ENCODE data around the gene SH3YL1. TPM values are rescaled to one million over a fixed set of nuclear protein-coding genes. Genes with fewer than 3 reads are reported as not detected.

Gene SH3YL1
- total and polyA plus RNA-seq, 2 experiments from 2014 or later = 35.6 to 45.8 TPM

DNA sequence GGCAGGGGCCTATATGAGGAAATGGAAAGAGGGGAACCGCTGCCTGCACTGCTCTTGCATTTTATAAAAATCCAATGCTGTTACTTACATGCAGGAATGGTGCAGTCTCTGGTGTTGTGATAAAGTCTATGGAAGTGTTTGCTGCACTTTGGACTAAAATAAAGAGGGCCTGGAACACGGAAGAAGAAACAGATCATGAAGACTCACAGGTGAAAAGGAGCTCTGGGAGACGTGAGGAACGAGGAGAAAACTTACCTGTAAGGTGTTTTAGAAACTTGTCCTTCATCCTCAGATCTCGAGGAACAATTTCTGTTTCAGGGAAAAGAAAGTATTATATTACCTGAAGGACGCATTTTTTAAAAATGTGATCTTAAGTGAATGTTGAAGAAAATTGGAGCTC is 22.2 kb upstream of the SH3YL1 start:
- Histone ChIP-seq H3K36me3 (ENCODE audit: insufficient read depth) (0 out of 2 replicates have a peak, but pooled peaks cover 6% of the 10 kb centered on the region), H3K4me3 (peak overlapping the region; percentile 65), H3K4me2 (peak overlapping the region; percentile 84), H3K9me2 (ENCODE audit: insufficient read depth) (no peaks in the 10 kb centered on the region), H2AFZ (no peak overlapping the region), H3K4me1 (ENCODE audit: insufficient read depth) (peaks cover 43% of the 10 kb centered on the region), H3K79me2 (replicated peaks; ENCODE audit: insufficient read depth) (no peaks in the 10 kb centered on the region), H3K27me3 (ENCODE audit: insufficient read depth) (peaks cover 48% of the 10 kb centered on the region), H4K20me1 (replicated peaks; ENCODE audit: insufficient read depth) (no peaks in the 10 kb centered on the region; the same call in 1 of the 2 replicates), H3F3A (replicated peaks; ENCODE audit: low read depth) (peaks cover 15% of the 10 kb centered on the region), H3K27ac (ENCODE audit: low read depth) (no peak overlapping the region)
- Mint-ChIP-seq H3K36me3 (ENCODE audit: low read depth) (peaks cover 13% of the 10 kb centered on the region; the same call in 2 of the 3 replicates), H3K4me1 (peaks cover 42% of the 10 kb centered on the region), H3K27me3 (ENCODE audit: insufficient read depth, low read depth, poor library complexity) (peaks cover 35% of the 10 kb centered on the region), H3K4me3 (peak overlapping the region; percentile 23), H3K9me3 (no peaks in the 10 kb centered on the region; the same call in 2 of the 3 replicates), H3K27ac (no peak overlapping the region)
- TF ChIP-seq ZNF331 (CRISPR knock-in tag; IDR thresholded peaks at IDR 0.05; ENCODE audit: low read depth) = no peak
- TF ChIP-seq POLR2AphosphoS5 (IDR thresholded peaks at IDR 0.05; ENCODE audit: low read depth) = no peak
- no peak for DNase-seq (ENCODE audit: low spot score)
- ATAC-seq = no peak

DNA sequence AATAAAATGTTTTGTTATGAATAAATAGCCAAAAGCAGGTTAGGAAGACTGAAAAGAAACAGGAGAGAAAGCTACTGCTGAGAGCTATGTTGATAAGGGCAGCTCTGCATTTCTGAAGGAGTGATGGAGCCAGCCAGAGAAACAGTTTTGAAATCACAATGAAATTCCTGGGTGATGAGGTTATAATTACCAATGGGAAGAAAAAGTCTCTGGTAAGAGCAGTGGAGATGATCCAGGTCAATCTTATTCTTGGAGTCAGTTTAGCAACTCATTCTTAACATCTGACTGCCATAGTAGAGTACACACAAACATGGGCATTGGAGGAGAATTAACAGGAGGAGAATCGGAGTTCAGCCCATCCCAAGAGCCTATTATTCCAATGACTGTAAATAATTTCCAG is 21.7 kb upstream of the SH3YL1 start:
- Histone ChIP-seq H3F3A (replicated peaks; ENCODE audit: low read depth) (peaks cover 15% of the 10 kb centered on the region), H2AFZ (no peak overlapping the region), H3K9me2 (ENCODE audit: insufficient read depth) (no peaks in the 10 kb centered on the region), H3K4me3 (no peak overlapping the region; the same call in 1 of the 2 replicates), H3K27ac (ENCODE audit: low read depth) (0 out of 2 replicates have a peak overlapping the region, but pooled peaks have one; percentile 4), H4K20me1 (replicated peaks; ENCODE audit: insufficient read depth) (no peaks in the 10 kb centered on the region; the same call in 1 of the 2 replicates), H3K27me3 (ENCODE audit: insufficient read depth) (peaks cover 42% of the 10 kb centered on the region), H3K79me2 (replicated peaks; ENCODE audit: insufficient read depth) (0 out of 2 replicates have a peak, but pooled peaks cover under 1% of the 10 kb centered on the region), H3K36me3 (ENCODE audit: insufficient read depth) (0 out of 2 replicates have a peak, but pooled peaks cover 7% of the 10 kb centered on the region), H3K4me1 (ENCODE audit: insufficient read depth) (peaks cover 43% of the 10 kb centered on the region), H3K4me2 (peak overlapping the region; percentile 84)
- peaks cover 17% of the 10 kb centered on the region; the same call in 2 of the 3 replicates for H3K36me3 Mint-ChIP-seq (ENCODE audit: low read depth)
- peak; percentile 1; the same call in 1 of the 3 replicates for ATAC-seq
- H3K4me1 Mint-ChIP-seq = peaks cover 42% of the 10 kb centered on the region
- H3K9me3 Mint-ChIP-seq = no peaks in the 10 kb centered on the region; the same call in 2 of the 3 replicates
- H3K27me3 Mint-ChIP-seq (ENCODE audit: insufficient read depth, low read depth, poor library complexity) = peaks cover 35% of the 10 kb centered on the region
- H3K27ac Mint-ChIP-seq = no peak overlapping the region
- peak; percentile 59 for DNase-seq (ENCODE audit: low spot score)
- H3K4me3 Mint-ChIP-seq = peak overlapping the region; percentile 23
- TF ChIP-seq, protein P1, sequence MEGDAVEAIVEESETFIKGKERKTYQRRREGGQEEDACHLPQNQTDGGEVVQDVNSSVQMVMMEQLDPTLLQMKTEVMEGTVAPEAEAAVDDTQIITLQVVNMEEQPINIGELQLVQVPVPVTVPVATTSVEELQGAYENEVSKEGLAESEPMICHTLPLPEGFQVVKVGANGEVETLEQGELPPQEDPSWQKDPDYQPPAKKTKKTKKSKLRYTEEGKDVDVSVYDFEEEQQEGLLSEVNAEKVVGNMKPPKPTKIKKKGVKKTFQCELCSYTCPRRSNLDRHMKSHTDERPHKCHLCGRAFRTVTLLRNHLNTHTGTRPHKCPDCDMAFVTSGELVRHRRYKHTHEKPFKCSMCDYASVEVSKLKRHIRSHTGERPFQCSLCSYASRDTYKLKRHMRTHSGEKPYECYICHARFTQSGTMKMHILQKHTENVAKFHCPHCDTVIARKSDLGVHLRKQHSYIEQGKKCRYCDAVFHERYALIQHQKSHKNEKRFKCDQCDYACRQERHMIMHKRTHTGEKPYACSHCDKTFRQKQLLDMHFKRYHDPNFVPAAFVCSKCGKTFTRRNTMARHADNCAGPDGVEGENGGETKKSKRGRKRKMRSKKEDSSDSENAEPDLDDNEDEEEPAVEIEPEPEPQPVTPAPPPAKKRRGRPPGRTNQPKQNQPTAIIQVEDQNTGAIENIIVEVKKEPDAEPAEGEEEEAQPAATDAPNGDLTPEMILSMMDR (conservative IDR thresholded peaks at IDR 0.05; ENCODE audit: low read depth in 2 of 2) = no peak
- TF ChIP-seq, protein P2, sequence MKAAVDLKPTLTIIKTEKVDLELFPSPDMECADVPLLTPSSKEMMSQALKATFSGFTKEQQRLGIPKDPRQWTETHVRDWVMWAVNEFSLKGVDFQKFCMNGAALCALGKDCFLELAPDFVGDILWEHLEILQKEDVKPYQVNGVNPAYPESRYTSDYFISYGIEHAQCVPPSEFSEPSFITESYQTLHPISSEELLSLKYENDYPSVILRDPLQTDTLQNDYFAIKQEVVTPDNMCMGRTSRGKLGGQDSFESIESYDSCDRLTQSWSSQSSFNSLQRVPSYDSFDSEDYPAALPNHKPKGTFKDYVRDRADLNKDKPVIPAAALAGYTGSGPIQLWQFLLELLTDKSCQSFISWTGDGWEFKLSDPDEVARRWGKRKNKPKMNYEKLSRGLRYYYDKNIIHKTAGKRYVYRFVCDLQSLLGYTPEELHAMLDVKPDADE (IDR thresholded peaks at IDR 0.05) = no peak
- TF ChIP-seq NANOG (IDR thresholded peaks at IDR 0.05; ENCODE audit: borderline replicate concordance) (no peak), STAT1 (IDR thresholded peaks at IDR 0.05; ENCODE audit: unreplicated experiment) (no peak), POLR2AphosphoS5 (IDR thresholded peaks at IDR 0.05; ENCODE audit: low read depth) (no peak), ZNF331 (CRISPR knock-in tag; IDR thresholded peaks at IDR 0.05; ENCODE audit: low read depth) (no peak), EZH2 (IDR thresholded peaks at IDR 0.05; ENCODE audit: low read depth, unreplicated experiment) (no peak), EZH2phosphoT487 (IDR thresholded peaks at IDR 0.05; ENCODE audit: unreplicated experiment) (no peak)
- TF ChIP-seq, protein P3, sequence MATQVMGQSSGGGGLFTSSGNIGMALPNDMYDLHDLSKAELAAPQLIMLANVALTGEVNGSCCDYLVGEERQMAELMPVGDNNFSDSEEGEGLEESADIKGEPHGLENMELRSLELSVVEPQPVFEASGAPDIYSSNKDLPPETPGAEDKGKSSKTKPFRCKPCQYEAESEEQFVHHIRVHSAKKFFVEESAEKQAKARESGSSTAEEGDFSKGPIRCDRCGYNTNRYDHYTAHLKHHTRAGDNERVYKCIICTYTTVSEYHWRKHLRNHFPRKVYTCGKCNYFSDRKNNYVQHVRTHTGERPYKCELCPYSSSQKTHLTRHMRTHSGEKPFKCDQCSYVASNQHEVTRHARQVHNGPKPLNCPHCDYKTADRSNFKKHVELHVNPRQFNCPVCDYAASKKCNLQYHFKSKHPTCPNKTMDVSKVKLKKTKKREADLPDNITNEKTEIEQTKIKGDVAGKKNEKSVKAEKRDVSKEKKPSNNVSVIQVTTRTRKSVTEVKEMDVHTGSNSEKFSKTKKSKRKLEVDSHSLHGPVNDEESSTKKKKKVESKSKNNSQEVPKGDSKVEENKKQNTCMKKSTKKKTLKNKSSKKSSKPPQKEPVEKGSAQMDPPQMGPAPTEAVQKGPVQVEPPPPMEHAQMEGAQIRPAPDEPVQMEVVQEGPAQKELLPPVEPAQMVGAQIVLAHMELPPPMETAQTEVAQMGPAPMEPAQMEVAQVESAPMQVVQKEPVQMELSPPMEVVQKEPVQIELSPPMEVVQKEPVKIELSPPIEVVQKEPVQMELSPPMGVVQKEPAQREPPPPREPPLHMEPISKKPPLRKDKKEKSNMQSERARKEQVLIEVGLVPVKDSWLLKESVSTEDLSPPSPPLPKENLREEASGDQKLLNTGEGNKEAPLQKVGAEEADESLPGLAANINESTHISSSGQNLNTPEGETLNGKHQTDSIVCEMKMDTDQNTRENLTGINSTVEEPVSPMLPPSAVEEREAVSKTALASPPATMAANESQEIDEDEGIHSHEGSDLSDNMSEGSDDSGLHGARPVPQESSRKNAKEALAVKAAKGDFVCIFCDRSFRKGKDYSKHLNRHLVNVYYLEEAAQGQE (IDR thresholded peaks at IDR 0.05; ENCODE audit: unreplicated experiment) = no peak
